Measurements from ENCODE around the gene RELN.

DNA sequence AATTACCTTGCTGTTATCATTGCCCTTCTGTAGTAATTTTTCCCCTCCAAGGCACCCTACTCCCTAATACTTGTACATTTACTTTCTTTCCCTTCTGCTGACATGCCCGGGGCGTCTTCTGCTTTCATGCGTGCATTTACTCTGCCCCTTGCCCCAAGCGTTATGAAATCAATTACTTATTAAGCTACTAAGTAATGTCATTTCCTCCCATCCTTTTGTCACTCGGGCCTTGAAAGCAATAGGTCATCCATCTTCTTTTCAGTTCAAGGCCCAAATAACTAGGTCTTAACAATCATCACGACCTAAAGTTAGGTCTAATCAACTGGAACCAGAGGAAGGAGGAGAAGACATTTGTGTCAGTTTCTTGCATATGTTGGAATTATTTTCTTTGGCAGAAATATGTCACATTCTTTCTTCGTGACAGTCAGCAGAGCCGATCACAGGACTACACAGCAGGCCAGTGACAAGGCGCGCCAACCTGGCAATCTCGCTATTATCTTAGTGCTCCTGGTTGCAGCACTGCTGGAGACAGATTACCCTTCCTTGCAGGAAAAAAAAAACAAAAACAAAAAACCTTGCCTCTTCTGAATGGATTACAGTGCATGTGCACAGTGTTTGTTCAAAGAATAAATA, 179.2 kb downstream of the RELN start:
- TF ChIP-seq, protein P1, sequence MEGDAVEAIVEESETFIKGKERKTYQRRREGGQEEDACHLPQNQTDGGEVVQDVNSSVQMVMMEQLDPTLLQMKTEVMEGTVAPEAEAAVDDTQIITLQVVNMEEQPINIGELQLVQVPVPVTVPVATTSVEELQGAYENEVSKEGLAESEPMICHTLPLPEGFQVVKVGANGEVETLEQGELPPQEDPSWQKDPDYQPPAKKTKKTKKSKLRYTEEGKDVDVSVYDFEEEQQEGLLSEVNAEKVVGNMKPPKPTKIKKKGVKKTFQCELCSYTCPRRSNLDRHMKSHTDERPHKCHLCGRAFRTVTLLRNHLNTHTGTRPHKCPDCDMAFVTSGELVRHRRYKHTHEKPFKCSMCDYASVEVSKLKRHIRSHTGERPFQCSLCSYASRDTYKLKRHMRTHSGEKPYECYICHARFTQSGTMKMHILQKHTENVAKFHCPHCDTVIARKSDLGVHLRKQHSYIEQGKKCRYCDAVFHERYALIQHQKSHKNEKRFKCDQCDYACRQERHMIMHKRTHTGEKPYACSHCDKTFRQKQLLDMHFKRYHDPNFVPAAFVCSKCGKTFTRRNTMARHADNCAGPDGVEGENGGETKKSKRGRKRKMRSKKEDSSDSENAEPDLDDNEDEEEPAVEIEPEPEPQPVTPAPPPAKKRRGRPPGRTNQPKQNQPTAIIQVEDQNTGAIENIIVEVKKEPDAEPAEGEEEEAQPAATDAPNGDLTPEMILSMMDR (IDR thresholded peaks at IDR 0.05; ENCODE audit: poor library complexity): no peak
- TF ChIP-seq EZH2phosphoT487 (IDR thresholded peaks at IDR 0.05; ENCODE audit: low read depth, severe bottlenecking, unreplicated experiment) (no peak), EZH2 (IDR thresholded peaks at IDR 0.05; ENCODE audit: borderline replicate concordance) (no peak)

Data from hepatocyte (in vitro differentiated cells).